AML-193 (cell line): Measurements from ENCODE around the gene P2RX3.
"Not testable (repeated sequence)": the region's sequence is repeated elsewhere in the genome, so short reads cannot be mapped to it uniquely, and the experiment has no call there.

ENCODE experiments used
- DNase-seq, 2 experiments: peaks; one replicate each; lab custom pipeline; 2025; lab: John Stamatoyannopoulos, UW

The P2RX3 gene

GRCh38 chr11:57399972-57400578, 61.9 kb downstream of the P2RX3 start:
- DNase-seq, result no peak

GRCh38 chr11:57402188-57403002, 64.2 kb downstream of the P2RX3 start:
- DNase-seq, result no peak

DNA sequence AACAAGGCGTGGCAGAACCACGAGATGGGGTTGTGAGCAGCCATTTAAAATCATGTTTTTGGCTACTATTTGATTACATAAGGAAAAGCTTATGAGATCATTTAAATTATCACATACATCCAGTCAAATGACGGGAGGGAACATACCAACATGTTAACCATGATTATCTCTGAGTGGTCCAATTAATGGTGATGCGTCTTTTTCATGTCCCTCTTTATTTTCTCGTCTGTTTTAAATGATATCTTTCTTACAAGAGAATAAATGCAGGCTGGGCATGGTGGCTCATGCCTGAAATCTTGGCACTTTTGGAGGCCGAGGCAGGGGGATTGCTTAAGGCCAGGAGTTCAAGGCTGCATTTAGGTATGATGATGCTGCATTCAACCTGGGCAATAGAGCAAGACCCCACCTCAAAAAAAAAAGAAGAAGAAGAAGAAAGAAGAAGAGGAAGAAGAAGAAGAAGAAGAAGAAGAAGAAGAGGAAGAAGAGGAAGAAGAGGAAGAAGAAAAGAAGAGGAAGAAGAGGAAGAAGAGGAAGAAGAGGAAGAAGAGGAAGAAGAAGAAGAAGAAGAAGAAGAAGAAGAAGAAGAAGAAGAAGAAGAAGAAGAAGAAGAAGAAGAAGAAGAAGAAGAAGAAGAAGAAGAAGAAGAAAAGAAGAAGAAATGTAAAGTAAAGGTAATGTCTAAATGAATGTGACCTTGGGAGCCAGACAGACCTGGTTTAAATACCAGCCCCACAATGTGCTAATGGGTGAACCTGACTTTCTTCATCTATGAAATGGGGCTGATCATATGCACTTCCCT, 65.0 kb downstream of the P2RX3 start:
- not testable (repeated sequence) for DNase-seq

GRCh38 chr11:57403802-57404147, 65.6 kb downstream of the P2RX3 start:
- no peak for DNase-seq

GRCh38 chr11:57405271-57405860, 67.2 kb downstream of the P2RX3 start:
- no peak for DNase-seq

DNA sequence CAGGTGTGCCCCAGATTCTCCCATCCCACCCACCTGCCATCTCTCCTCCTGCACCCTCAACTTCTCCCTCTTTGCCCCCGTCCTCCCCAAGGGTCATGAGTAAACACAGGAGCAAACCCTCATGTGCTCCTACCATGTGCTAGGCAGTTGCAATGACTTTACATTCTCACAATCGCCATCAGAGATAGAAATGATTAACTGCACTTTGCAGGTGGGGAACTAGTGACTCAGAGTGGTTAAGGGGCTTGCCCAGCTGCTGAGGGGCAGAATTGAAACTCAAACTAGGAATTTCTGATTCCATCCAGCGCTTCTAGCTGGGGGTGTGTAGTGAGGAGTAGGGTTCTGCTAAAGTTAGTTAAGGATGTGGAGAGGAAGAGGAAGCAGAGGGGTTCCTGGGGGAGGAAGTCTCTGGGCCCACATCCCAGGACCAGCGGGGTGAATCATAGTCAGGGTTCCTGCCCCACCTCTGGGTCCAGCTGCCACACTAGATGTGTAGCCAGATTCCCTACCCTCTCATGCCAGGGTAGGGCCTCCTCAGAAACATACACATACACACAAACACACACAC, 68.3 kb downstream of the P2RX3 start:
- peak; percentile 50 to 54 for DNase-seq

- no peak for DNase-seq
Measured at GRCh38 chr11:57407010-57407920, 69.1 kb downstream of the P2RX3 start.

GRCh38 chr11:57407941-57408475, 69.9 kb downstream of the P2RX3 start:
- no peak for DNase-seq

- no peak for DNase-seq
Measured at GRCh38 chr11:57408771-57409170, 70.6 kb downstream of the P2RX3 start.

- no peak for DNase-seq
Measured at GRCh38 chr11:57409321-57410100, 71.4 kb downstream of the P2RX3 start.

GRCh38 chr11:57410287-57410686, 72.1 kb downstream of the P2RX3 start:
- DNase-seq, result no peak

GRCh38 chr11:57413681-57414080, 75.5 kb downstream of the P2RX3 start:
- DNase-seq, result no peak

DNA sequence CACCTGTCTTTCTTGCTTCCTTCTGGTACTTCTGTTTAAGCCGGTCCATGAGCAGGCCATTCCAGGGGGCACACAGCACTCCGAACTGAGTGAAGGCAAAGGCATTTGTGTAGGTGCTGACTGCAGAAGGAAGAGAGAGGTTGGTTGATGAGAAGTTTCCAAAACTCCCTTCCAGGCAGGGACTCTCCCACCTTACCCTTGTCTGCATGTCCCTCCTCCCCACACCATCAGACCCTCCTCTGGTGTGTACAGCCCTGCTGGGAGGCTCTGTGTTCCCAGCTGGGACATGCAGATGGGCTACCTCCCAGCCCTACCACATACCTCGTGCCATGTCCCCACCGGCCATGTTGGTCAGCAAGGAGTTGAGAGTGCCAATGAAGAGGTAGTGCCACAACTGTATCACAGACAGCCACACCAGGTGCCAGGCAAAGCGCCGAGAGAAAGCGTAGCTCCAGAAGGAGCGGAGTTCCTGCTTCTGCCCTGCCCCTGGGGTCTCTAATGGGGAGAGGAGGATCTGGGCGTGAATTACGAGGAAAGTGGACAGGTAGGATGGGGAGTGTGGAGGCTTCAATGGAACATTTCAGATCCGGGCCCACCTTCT, 76.6 kb downstream of the P2RX3 start:
- DNase-seq, result no peak

GRCh38 chr11:57416436-57416835, 78.3 kb downstream of the P2RX3 start:
- DNase-seq, result no peak

- no peak for DNase-seq
Measured at GRCh38 chr11:57417056-57417455, 78.9 kb downstream of the P2RX3 start.

GRCh38 chr11:57418131-57418530, 80.0 kb downstream of the P2RX3 start:
- no peak for DNase-seq

DNA sequence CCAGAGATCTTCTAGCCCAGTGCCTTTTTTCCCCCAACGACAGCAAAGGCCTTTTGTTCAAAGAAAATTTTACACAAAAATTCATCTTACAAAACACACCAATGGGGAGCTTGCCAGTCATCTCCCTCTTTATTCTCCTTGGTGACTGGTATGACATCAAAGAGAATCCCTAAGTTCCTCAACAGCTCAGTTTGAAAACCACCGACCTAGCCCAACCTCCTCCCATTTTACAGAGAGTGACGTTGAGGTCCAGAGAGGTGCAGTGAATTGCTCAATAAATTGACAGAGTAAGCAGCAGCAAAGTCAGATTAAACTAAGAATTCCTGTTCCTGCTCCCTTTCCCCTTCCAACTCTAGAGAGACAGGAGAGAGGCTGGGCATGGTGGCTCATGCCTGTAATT, 81.0 kb downstream of the P2RX3 start:
- no peak for DNase-seq

GRCh38 chr11:57421066-57421465, 82.9 kb downstream of the P2RX3 start:
- DNase-seq, result no peak

DNA sequence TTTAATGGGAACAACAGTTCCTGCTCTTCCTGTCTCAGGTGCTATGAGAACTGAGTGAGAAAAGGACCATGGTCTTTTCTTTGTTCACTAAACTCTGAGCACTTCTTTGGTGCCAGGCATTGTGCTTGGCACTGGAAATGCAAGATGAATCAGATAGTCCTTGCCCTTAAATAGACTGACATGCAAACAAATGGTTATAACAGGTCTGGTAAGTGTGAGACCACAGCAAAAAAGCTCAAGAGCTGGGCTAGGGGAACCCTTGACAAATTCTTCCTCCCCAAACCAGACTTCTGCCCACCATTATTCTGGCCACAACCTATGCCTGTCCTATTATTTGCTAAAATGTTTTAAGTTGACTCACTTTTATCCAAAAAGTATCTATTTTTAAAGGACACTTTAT, 83.7 kb downstream of the P2RX3 start:
- no peak for DNase-seq
